Activated naive CD4-positive, alpha-beta T cell treated with anti-CD3 and anti-CD28 coated beads, Interleukin-2, amount 50 U/mL, for 24 hours (primary cell): ENCODE measurements around the gene FAM3B.

ENCODE experiments used
- H3K27ac Mint-ChIP-seq: one replicate; pipeline ENCODE4 v1.8.0; 2021; ENCODE audit warnings: mild to moderate bottlenecking, mixed read lengths
- H3K27me3 Mint-ChIP-seq: one replicate; pipeline ENCODE4 v1.8.0; 2021; ENCODE audit warnings: mixed read lengths
- H3K36me3 Mint-ChIP-seq: one replicate; pipeline ENCODE4 v1.8.0; 2021; ENCODE audit warnings: mixed read lengths
- H3K4me1 Mint-ChIP-seq: one replicate; pipeline ENCODE4 v1.8.0; 2021; ENCODE audit warnings: mixed read lengths
- H3K4me3 Mint-ChIP-seq: one replicate; pipeline ENCODE4 v1.8.0; 2021; ENCODE audit warnings: mild to moderate bottlenecking, mixed read lengths
- H3K9me3 Mint-ChIP-seq: one replicate; pipeline ENCODE4 v1.8.0; 2021; ENCODE audit warnings: mixed read lengths

FAM3B gene

GRCh38 chr21:41328660-41329607 is 12.3 kb downstream of the FAM3B start:
- Mint-ChIP-seq H3K4me1 (no peaks in the 10 kb centered on the region), H3K4me3 (no peak overlapping the region), H3K9me3 (peaks cover 5% of the 10 kb centered on the region), H3K36me3 (peaks cover 5% of the 10 kb centered on the region), H3K27ac (no peak overlapping the region), H3K27me3 (no peaks in the 10 kb centered on the region)

- Mint-ChIP-seq H3K27ac (no peak overlapping the region), H3K9me3 (peaks cover 5% of the 10 kb centered on the region), H3K36me3 (peaks cover 5% of the 10 kb centered on the region), H3K4me3 (no peak overlapping the region), H3K4me1 (no peaks in the 10 kb centered on the region), H3K27me3 (no peaks in the 10 kb centered on the region)
Observed at GRCh38 chr21:41333752-41334151, 17.2 kb downstream of the FAM3B start.

DNA sequence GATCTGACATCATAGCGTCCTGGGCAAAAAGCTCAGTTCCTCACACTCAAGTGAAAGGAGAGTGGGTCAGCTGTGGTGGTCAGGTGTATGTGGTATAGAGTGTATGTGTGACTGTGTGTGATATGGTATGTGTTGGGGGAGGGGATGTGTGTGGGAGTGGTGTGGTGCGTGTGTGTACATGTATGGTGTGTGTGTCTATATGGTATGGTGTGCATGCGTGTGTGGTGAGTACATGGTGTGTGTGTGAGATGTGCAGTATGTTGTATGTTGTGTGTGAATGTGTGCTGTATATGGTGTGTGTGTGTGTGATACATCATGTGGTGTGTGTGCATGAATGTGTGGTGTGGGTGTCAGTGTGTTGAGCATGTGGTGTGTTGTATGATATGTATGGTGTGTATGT is 20.9 kb downstream of the FAM3B start:
- peaks cover 11% of the 10 kb centered on the region for H3K9me3 Mint-ChIP-seq
- H3K4me1 Mint-ChIP-seq: no peaks in the 10 kb centered on the region
- H3K4me3 Mint-ChIP-seq: no peak overlapping the region
- H3K36me3 Mint-ChIP-seq: peaks cover 9% of the 10 kb centered on the region
- no peak overlapping the region for H3K27ac Mint-ChIP-seq
- H3K27me3 Mint-ChIP-seq: no peaks in the 10 kb centered on the region

DNA sequence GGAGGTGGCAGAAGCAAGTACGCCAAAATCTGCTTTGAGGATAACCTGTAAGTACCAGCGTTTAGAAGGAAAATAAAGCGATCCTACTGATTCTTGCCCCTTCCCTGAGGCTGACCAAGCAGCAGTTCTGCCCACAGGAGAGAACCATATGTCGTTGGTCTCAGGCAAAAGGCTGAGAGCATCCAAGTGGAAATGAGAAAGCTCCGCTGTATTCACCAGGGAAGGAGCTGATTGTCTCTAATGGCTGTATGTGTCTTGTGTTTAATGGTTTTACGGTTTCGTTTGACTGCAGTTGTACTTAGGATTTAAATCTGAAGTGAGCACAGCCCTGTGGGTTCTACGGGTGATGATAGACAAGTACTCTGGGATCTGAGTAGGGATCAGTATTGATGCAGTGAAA is 21.9 kb downstream of the FAM3B start:
- Mint-ChIP-seq H3K27ac (no peak overlapping the region), H3K9me3 (peaks cover 9% of the 10 kb centered on the region), H3K27me3 (no peaks in the 10 kb centered on the region), H3K4me3 (no peak overlapping the region), H3K36me3 (peaks cover 10% of the 10 kb centered on the region), H3K4me1 (no peaks in the 10 kb centered on the region)

DNA sequence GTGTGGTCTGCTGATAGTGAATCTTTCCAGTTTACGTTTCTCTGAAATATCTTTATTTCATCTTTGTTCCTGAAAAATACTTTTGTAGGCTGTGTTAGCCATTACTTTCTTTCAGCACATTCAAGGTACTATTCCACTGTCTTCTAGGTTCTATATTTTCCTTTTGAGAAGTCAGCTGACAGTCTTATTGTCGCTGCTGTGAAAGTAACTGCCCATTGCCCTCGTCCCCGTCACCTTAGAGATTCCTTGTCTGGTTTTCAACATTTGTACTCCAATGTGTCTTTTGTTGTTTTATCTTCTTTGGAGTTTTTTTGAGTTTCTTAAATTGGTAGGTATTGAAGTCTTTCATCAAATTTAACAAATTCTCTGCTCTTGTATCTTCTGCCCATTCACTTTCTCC is 25.4 kb downstream of the FAM3B start:
- Mint-ChIP-seq H3K27ac (no peak overlapping the region), H3K36me3 (peaks cover 7% of the 10 kb centered on the region), H3K27me3 (no peaks in the 10 kb centered on the region), H3K4me1 (no peaks in the 10 kb centered on the region), H3K4me3 (no peak overlapping the region), H3K9me3 (peaks cover 6% of the 10 kb centered on the region)

GRCh38 chr21:41344146-41344545 is 27.5 kb downstream of the FAM3B start:
- H3K27ac Mint-ChIP-seq: no peak overlapping the region
- H3K9me3 Mint-ChIP-seq: peaks cover 6% of the 10 kb centered on the region
- H3K27me3 Mint-ChIP-seq: no peaks in the 10 kb centered on the region
- no peaks in the 10 kb centered on the region for H3K4me1 Mint-ChIP-seq
- H3K4me3 Mint-ChIP-seq: no peak overlapping the region
- H3K36me3 Mint-ChIP-seq: peaks cover 7% of the 10 kb centered on the region

DNA sequence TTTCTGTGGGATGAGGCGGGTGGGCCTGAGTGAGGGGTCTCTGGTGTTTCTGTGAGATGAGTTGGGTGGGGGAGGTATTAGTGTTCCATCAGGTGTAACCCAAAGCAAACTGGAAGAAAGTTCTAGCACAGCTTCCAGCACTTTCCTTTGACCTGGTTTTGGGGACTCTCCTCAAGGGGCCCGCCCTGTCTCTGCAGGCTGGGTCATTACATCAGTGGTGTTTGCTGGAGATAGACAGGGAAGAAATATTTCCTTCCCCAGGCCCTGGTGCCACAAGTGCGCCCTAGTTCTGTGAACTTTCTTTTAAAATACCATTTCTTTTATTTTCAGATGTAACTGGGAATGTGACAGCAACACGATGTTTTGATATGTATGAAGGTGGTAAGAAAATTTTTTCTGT is 28.8 kb downstream of the FAM3B start:
- Mint-ChIP-seq H3K27ac (no peak overlapping the region), H3K27me3 (peaks cover 1% of the 10 kb centered on the region), H3K36me3 (peaks cover 7% of the 10 kb centered on the region), H3K4me3 (no peak overlapping the region), H3K4me1 (no peaks in the 10 kb centered on the region), H3K9me3 (peaks cover 6% of the 10 kb centered on the region)

- Mint-ChIP-seq H3K36me3 (peaks cover 7% of the 10 kb centered on the region), H3K27ac (no peak overlapping the region), H3K4me1 (no peaks in the 10 kb centered on the region), H3K9me3 (peaks cover 6% of the 10 kb centered on the region), H3K4me3 (no peak overlapping the region), H3K27me3 (peaks cover 4% of the 10 kb centered on the region)
Observed at GRCh38 chr21:41345934-41346685, 29.5 kb downstream of the FAM3B start.

- H3K36me3 Mint-ChIP-seq: peaks cover 7% of the 10 kb centered on the region
- peaks cover 6% of the 10 kb centered on the region for H3K9me3 Mint-ChIP-seq
- H3K4me3 Mint-ChIP-seq: no peak overlapping the region
- no peaks in the 10 kb centered on the region for H3K4me1 Mint-ChIP-seq
- H3K27me3 Mint-ChIP-seq: peaks cover 4% of the 10 kb centered on the region
- no peak overlapping the region for H3K27ac Mint-ChIP-seq
Observed at GRCh38 chr21:41346758-41347157, 30.2 kb downstream of the FAM3B start.

DNA sequence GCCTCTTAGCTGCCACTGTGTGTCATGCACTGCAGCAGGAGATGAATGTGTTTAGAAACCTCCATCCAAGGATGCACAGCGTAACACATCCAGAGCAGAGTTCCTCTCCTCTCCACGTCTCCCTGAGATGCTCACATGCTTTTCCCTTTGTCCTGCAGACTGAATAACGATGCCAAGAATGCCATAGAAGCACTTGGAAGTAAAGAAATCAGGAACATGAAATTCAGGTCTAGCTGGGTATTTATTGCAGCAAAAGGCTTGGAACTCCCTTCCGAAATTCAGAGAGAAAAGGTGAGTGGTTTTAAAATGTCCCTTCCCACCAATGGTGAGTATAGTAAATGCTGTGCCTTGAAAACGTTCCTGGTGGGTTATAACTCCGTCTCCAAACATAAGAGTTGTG is 31.8 kb downstream of the FAM3B start:
- no peaks in the 10 kb centered on the region for H3K4me1 Mint-ChIP-seq
- peaks cover 4% of the 10 kb centered on the region for H3K27me3 Mint-ChIP-seq
- no peaks in the 10 kb centered on the region for H3K36me3 Mint-ChIP-seq
- no peaks in the 10 kb centered on the region for H3K9me3 Mint-ChIP-seq
- H3K4me3 Mint-ChIP-seq: no peak overlapping the region
- H3K27ac Mint-ChIP-seq: no peak overlapping the region

DNA sequence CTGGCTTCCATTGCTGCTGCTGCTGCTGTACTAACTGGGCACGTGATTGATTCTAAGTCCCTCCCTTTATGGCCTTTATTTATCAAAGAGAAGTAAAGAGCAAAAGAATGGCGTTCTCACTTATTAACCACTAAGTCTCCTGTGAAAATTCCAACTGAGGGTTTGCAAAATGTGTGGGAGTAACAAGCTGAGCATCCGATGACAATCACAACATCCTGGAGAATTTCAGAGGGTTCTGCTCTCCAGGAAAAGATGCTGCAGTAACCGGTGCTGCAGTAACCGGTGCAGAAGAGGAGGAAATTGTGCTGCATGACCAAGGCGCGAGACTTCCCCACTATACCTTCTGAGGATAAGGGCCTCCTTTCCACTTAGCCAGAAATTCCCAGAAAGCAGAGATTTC is 32.5 kb downstream of the FAM3B start:
- H3K27ac Mint-ChIP-seq: no peak overlapping the region
- H3K4me3 Mint-ChIP-seq: no peak overlapping the region
- no peaks in the 10 kb centered on the region for H3K4me1 Mint-ChIP-seq
- H3K9me3 Mint-ChIP-seq: no peaks in the 10 kb centered on the region
- H3K27me3 Mint-ChIP-seq: peaks cover 4% of the 10 kb centered on the region
- H3K36me3 Mint-ChIP-seq: no peaks in the 10 kb centered on the region

DNA sequence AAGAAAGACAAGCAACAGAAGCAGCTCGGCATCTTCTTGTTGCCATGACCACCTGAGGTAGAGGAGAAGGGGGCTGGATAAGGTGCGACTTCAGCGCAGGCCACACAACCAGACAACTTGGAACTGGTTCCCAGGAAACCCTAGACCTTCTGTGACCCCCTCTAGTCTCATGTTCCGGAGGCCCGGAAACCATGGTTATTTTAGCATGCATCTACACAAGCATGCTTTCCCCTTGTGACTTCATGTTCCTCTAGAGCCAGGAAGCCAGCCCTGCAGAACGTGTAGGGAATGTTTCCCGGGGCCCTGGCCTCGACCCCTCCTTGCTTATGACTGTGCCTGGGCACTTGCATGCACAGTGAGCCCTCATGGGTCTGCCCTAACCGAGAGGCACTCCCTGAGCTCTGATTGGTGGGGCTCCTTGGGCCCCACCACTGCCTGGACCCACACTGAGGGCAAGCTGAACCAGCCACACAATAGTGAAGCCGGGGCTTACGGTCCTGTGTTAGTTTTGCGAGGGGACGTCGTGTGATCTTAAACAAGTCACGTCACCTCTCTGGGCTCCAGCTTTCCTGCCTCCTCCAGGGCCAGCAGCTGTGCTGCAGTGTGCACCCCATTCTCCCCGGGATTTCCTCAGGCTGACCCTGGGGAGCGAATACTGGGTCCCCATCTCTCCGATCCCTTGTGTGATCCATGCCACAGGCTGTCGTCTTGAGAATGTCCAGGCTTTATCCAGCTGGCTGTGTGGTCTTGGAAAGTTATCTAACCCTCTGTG is 33.2 kb downstream of the FAM3B start:
- no peaks in the 10 kb centered on the region for H3K9me3 Mint-ChIP-seq
- peaks cover 4% of the 10 kb centered on the region for H3K27me3 Mint-ChIP-seq
- no peaks in the 10 kb centered on the region for H3K4me1 Mint-ChIP-seq
- H3K36me3 Mint-ChIP-seq: no peaks in the 10 kb centered on the region
- no peak overlapping the region for H3K4me3 Mint-ChIP-seq
- no peak overlapping the region for H3K27ac Mint-ChIP-seq

- Mint-ChIP-seq H3K4me3 (no peak overlapping the region), H3K4me1 (no peaks in the 10 kb centered on the region), H3K36me3 (no peaks in the 10 kb centered on the region), H3K9me3 (no peaks in the 10 kb centered on the region), H3K27ac (peak overlapping the region; percentile 89), H3K27me3 (peaks cover 4% of the 10 kb centered on the region)
Observed at GRCh38 chr21:41350436-41351155, 34.0 kb downstream of the FAM3B start.

DNA sequence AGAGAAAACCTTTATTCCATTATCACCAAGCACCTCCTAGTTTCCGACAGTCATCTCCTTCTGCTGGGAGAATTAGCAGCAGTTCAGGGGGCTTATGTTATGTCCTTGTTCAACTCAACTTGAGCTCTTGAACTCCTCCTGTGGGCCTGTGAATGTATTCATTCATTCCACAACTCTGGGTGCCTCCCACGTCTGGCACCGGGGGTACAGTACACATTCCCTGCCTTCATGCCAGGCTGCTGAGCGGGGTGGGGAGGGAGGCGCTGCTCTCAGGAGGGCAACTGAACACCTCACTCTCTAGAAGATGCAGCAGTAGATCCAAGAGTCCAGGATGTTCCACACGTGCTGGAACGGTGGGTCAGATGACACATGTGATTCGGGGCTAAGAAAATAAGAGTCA is 40.9 kb downstream of the FAM3B start:
- no peak overlapping the region for H3K4me3 Mint-ChIP-seq

More for the DNA sequence above, 40.9 kb downstream of the FAM3B start:
- H3K27me3 Mint-ChIP-seq: no peaks in the 10 kb centered on the region
- H3K9me3 Mint-ChIP-seq: no peaks in the 10 kb centered on the region
- H3K27ac Mint-ChIP-seq: no peak overlapping the region
- H3K36me3 Mint-ChIP-seq: no peaks in the 10 kb centered on the region
- H3K4me1 Mint-ChIP-seq: peaks cover 18% of the 10 kb centered on the region
